HEK293 (cell line): ENCODE measurements around the gene TANGO2.

ENCODE experiments used
- HOXD13 ChIP-seq: sonication (generic); formaldehyde crosslinking; IDR thresholded peaks from 2 replicates; pipeline ENCODE4 v1.8.0; 2022; ENCODE audit warnings: missing genetic modification reagents, borderline replicate concordance
- IKZF3 ChIP-seq: fragments of 450-650 bp; IDR thresholded peaks from 2 replicates; pipeline ENCODE4 v1.5.0; 2018; ENCODE audit warnings: missing biosample characterization, mild to moderate bottlenecking, missing genetic modification characterization, moderate library complexity
- SALL2 ChIP-seq: fragments of 450-650 bp; formaldehyde crosslinking; IDR thresholded peaks from 2 replicates; pipeline ENCODE4 v1.5.0; 2017; ENCODE audit warnings: missing biosample characterization, mild to moderate bottlenecking, missing genetic modification characterization, borderline replicate concordance
- SCRT1 ChIP-seq: fragments of 450-650 bp; formaldehyde crosslinking; IDR thresholded peaks from 2 replicates; pipeline ENCODE4 v1.5.1; 2016; ENCODE audit warnings: missing biosample characterization, missing genetic modification characterization, borderline replicate concordance
- SP3 ChIP-seq: fragments of 450-650 bp; formaldehyde crosslinking; IDR thresholded peaks from 2 replicates; pipeline ENCODE4 v1.5.1; 2016; ENCODE audit warnings: missing biosample characterization, missing genetic modification characterization
- ZBTB48 ChIP-seq: fragments of 450-650 bp; formaldehyde crosslinking; IDR thresholded peaks from 2 replicates; pipeline ENCODE4 v1.5.1; 2016; ENCODE audit warnings: missing biosample characterization, missing genetic modification characterization
- ZBTB7A ChIP-seq: fragments of 450-650 bp; formaldehyde crosslinking; IDR thresholded peaks from 2 replicates; pipeline ENCODE4 v1.5.1; 2016; ENCODE audit warnings: low read depth, missing biosample characterization, missing genetic modification characterization
- ZBTB8A ChIP-seq: fragments of 450-650 bp; formaldehyde crosslinking; IDR thresholded peaks from 2 replicates; pipeline ENCODE4 v1.5.1; 2016; ENCODE audit warnings: missing biosample characterization, missing genetic modification characterization
- ZNF114 ChIP-seq: fragments of 450-650 bp; formaldehyde crosslinking; IDR thresholded peaks from 2 replicates; pipeline ENCODE4 v1.5.0; 2017; ENCODE audit warnings: missing biosample characterization, missing genetic modification characterization
- ZNF140 ChIP-seq: fragments of 450-650 bp; formaldehyde crosslinking; IDR thresholded peaks from 2 replicates; pipeline ENCODE4 v1.5.1; 2016; ENCODE audit warnings: missing biosample characterization, missing genetic modification characterization
- ZNF157 ChIP-seq: fragments of 450-650 bp; formaldehyde crosslinking; IDR thresholded peaks from 2 replicates; pipeline ENCODE4 v1.5.1; 2016; ENCODE audit warnings: missing biosample characterization, missing genetic modification characterization
- ZNF214 ChIP-seq: fragments of 450-650 bp; formaldehyde crosslinking; IDR thresholded peaks from 2 replicates; pipeline ENCODE4 v1.5.1; 2017; ENCODE audit warnings: missing biosample characterization, mild to moderate bottlenecking, missing genetic modification characterization, borderline replicate concordance
- ZNF239 ChIP-seq: fragments of 450-650 bp; formaldehyde crosslinking; IDR thresholded peaks from 2 replicates; pipeline ENCODE4 v1.5.1; 2016; ENCODE audit warnings: missing biosample characterization, missing genetic modification characterization
- ZNF366 ChIP-seq: fragments of 450-650 bp; formaldehyde crosslinking; conservative IDR thresholded peaks from 2 replicates; pipeline ENCODE4 v1.5.1; 2016; ENCODE audit warnings: missing biosample characterization, missing genetic modification characterization
- ZNF571 ChIP-seq: fragments of 450-650 bp; formaldehyde crosslinking; IDR thresholded peaks from 2 replicates; pipeline ENCODE4 v1.5.0; 2017; ENCODE audit warnings: missing biosample characterization, missing genetic modification characterization
- ZNF660 ChIP-seq: fragments of 450-650 bp; IDR thresholded peaks from 2 replicates; pipeline ENCODE4 v1.5.1; 2018; ENCODE audit warnings: missing biosample characterization, mild to moderate bottlenecking, missing genetic modification characterization
- ZNF776 ChIP-seq: fragments of 450-650 bp; formaldehyde crosslinking; IDR thresholded peaks from 2 replicates; pipeline ENCODE4 v1.5.0; 2017; ENCODE audit warnings: missing biosample characterization, missing genetic modification characterization, borderline replicate concordance
- ZNF792 ChIP-seq: fragments of 450-650 bp; formaldehyde crosslinking; IDR thresholded peaks from 2 replicates; pipeline ENCODE4 v1.5.1; 2016; ENCODE audit warnings: missing biosample characterization, missing genetic modification characterization
- ZSCAN23 ChIP-seq: fragments of 450-650 bp; formaldehyde crosslinking; IDR thresholded peaks from 2 replicates; pipeline ENCODE4 v1.5.1; 2016; ENCODE audit warnings: missing biosample characterization, missing genetic modification characterization
- ZXDB ChIP-seq: fragments of 450-650 bp; formaldehyde crosslinking; IDR thresholded peaks from 2 replicates; pipeline ENCODE4 v1.5.1; 2016; ENCODE audit warnings: missing biosample characterization, missing genetic modification characterization
- TF ChIP-seq, protein P1 (sequence below): fragments of 450-650 bp; formaldehyde crosslinking; IDR thresholded peaks from 2 replicates; pipeline ENCODE4 v1.5.1; 2016; ENCODE audit warnings: missing biosample characterization, missing genetic modification characterization
- TF ChIP-seq, protein P2 (sequence below): fragments of 450-650 bp; formaldehyde crosslinking; IDR thresholded peaks from 2 replicates; pipeline ENCODE4 v1.5.1; 2016; ENCODE audit warnings: missing biosample characterization, missing genetic modification characterization
- TF ChIP-seq, protein P3 (sequence below): fragments of 450-650 bp; formaldehyde crosslinking; IDR thresholded peaks from 2 replicates; pipeline ENCODE4; 2016; ENCODE audit warnings: missing biosample characterization, missing genetic modification characterization
- TF ChIP-seq, protein P4 (sequence below): fragments of 450-650 bp; formaldehyde crosslinking; conservative IDR thresholded peaks from 2 replicates; pipeline ENCODE4 v1.5.1; 2016; ENCODE audit warnings: low read depth, missing biosample characterization, missing genetic modification characterization
- TF ChIP-seq, protein P5 (sequence below): fragments of 450-650 bp; formaldehyde crosslinking; IDR thresholded peaks from 2 replicates; pipeline ENCODE4 v1.5.1; 2017; ENCODE audit warnings: missing biosample characterization, missing genetic modification characterization

The TANGO2 gene

DNA sequence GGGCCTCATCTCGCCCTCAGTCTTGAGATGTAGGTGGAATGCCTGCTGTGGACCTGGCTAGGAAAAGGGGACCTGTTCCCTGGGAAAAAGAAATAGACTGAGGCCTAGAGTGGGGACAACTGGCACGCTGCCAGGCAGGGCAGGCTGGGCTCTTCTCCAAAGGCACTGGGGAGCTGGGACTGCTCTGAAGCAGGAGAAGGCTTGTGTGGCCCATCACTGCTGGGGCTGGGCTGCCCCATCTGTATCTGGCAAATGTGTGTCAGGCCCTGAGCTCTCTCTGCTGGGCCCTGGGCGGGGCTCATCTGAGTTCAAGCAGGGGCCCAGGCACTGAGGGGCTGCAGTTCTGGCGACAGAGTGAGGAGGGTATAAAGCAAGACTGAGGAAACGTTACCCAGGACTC, 37.2 kb upstream of the TANGO2 start (continued):
- TF ChIP-seq, protein P1, sequence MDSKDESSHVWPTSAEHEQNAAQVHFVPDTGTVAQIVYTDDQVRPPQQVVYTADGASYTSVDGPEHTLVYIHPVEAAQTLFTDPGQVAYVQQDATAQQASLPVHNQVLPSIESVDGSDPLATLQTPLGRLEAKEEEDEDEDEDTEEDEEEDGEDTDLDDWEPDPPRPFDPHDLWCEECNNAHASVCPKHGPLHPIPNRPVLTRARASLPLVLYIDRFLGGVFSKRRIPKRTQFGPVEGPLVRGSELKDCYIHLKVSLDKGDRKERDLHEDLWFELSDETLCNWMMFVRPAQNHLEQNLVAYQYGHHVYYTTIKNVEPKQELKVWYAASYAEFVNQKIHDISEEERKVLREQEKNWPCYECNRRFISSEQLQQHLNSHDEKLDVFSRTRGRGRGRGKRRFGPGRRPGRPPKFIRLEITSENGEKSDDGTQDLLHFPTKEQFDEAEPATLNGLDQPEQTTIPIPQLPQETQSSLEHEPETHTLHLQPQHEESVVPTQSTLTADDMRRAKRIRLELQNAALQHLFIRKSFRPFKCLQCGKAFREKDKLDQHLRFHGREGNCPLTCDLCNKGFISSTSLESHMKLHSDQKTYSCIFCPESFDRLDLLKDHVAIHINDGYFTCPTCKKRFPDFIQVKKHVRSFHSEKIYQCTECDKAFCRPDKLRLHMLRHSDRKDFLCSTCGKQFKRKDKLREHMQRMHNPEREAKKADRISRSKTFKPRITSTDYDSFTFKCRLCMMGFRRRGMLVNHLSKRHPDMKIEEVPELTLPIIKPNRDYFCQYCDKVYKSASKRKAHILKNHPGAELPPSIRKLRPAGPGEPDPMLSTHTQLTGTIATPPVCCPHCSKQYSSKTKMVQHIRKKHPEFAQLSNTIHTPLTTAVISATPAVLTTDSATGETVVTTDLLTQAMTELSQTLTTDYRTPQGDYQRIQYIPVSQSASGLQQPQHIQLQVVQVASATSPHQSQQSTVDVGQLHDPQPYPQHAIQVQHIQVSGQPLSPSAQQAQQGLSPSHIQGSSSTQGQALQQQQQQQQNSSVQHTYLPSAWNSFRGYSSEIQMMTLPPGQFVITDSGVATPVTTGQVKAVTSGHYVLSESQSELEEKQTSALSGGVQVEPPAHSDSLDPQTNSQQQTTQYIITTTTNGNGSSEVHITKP (tag by site-specific recombination), result no peak
- TF ChIP-seq ZBTB48 (peak; percentile 88), ZBTB8A (tag by site-specific recombination) (0 out of 2 replicates have a peak, but pooled peaks have one; percentile 2), IKZF3 (peak; percentile 65), ZNF214 (tag by site-specific recombination) (no peak), ZNF776 (peak; percentile 31; the same call in 1 of the 2 replicates), ZBTB7A (tag by site-specific recombination) (no peak), HOXD13 (CRISPR knock-in tag) (no peak), SCRT1 (tag by site-specific recombination) (no peak), ZNF366 (tag by site-specific recombination) (no peak), ZSCAN23 (no peak), ZNF140 (no peak), SP3 (tag by site-specific recombination) (no peak), SALL2 (tag by site-specific recombination) (no peak), ZNF792 (no peak), ZNF114 (tag by site-specific recombination) (no peak), ZNF660 (tag by site-specific recombination) (peak; percentile 84), ZNF239 (tag by site-specific recombination) (no peak), ZXDB (no peak), ZNF571 (tag by site-specific recombination) (0 out of 2 replicates have a peak, but pooled peaks have one; percentile 20), ZNF157 (tag by site-specific recombination) (no peak)
- TF ChIP-seq, protein P2, sequence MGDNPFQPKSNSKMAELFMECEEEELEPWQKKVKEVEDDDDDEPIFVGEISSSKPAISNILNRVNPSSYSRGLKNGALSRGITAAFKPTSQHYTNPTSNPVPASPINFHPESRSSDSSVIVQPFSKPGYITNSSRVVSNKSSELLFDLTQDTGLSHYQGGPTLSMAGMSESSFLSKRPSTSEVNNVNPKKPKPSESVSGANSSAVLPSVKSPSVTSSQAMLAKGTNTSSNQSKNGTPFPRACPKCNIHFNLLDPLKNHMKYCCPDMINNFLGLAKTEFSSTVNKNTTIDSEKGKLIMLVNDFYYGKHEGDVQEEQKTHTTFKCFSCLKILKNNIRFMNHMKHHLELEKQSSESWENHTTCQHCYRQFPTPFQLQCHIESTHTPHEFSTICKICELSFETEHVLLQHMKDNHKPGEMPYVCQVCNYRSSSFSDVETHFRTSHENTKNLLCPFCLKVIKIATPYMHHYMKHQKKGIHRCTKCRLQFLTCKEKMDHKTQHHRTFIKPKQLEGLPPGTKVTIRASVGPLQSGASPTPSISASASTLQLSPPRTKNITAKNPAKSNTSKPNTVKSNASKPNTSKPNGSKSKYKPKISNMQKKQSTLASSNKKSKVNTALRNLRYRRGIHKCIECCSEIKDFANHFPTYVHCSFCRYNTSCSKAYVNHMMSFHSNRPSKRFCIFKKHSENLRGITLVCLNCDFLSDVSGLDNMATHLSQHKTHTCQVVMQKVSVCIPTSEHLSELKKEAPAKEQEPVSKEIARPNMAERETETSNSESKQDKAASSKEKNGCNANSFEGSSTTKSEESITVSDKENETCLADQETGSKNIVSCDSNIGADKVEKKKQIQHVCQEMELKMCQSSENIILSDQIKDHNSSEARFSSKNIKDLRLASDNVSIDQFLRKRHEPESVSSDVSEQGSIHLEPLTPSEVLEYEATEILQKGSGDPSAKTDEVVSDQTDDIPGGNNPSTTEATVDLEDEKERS (tag by site-specific recombination), result no peak
- TF ChIP-seq, protein P3, sequence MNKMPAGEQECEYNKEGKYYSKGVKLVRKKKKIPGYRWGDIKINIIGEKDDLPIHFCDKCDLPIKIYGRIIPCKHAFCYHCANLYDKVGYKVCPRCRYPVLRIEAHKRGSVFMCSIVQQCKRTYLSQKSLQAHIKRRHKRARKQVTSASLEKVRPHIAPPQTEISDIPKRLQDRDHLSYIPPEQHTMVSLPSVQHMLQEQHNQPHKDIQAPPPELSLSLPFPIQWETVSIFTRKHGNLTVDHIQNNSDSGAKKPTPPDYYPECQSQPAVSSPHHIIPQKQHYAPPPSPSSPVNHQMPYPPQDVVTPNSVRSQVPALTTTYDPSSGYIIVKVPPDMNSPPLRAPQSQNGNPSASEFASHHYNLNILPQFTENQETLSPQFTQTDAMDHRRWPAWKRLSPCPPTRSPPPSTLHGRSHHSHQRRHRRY (tag by site-specific recombination), result no peak
- TF ChIP-seq, protein P4, sequence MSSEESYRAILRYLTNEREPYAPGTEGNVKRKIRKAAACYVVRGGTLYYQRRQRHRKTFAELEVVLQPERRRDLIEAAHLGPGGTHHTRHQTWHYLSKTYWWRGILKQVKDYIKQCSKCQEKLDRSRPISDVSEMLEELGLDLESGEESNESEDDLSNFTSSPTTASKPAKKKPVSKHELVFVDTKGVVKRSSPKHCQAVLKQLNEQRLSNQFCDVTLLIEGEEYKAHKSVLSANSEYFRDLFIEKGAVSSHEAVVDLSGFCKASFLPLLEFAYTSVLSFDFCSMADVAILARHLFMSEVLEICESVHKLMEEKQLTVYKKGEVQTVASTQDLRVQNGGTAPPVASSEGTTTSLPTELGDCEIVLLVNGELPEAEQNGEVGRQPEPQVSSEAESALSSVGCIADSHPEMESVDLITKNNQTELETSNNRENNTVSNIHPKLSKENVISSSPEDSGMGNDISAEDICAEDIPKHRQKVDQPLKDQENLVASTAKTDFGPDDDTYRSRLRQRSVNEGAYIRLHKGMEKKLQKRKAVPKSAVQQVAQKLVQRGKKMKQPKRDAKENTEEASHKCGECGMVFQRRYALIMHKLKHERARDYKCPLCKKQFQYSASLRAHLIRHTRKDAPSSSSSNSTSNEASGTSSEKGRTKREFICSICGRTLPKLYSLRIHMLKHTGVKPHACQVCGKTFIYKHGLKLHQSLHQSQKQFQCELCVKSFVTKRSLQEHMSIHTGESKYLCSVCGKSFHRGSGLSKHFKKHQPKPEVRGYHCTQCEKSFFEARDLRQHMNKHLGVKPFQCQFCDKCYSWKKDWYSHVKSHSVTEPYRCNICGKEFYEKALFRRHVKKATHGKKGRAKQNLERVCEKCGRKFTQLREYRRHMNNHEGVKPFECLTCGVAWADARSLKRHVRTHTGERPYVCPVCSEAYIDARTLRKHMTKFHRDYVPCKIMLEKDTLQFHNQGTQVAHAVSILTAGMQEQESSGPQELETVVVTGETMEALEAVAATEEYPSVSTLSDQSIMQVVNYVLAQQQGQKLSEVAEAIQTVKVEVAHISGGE (tag by site-specific recombination), result no peak
- TF ChIP-seq, protein P5, sequence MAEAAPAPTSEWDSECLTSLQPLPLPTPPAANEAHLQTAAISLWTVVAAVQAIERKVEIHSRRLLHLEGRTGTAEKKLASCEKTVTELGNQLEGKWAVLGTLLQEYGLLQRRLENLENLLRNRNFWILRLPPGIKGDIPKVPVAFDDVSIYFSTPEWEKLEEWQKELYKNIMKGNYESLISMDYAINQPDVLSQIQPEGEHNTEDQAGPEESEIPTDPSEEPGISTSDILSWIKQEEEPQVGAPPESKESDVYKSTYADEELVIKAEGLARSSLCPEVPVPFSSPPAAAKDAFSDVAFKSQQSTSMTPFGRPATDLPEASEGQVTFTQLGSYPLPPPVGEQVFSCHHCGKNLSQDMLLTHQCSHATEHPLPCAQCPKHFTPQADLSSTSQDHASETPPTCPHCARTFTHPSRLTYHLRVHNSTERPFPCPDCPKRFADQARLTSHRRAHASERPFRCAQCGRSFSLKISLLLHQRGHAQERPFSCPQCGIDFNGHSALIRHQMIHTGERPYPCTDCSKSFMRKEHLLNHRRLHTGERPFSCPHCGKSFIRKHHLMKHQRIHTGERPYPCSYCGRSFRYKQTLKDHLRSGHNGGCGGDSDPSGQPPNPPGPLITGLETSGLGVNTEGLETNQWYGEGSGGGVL (tag by site-specific recombination), result no peak
